Nephron progenitor cell (in vitro differentiated cells): ENCODE data around the gene PCDHGA5.
"Not testable (repeated sequence)": the region's sequence is repeated elsewhere in the genome, so short reads cannot be mapped to it uniquely, and the experiment has no call there.

Experiments
- DNase-seq: peaks from one replicate; pipeline ENCODE4 v3.0.0; 2021
- H3K27ac Mint-ChIP-seq: 2 replicates; pipeline ENCODE4 v1.8.0; 2021; ENCODE audit warnings: mild to moderate bottlenecking, moderate library complexity, mixed read lengths
- H3K27me3 Mint-ChIP-seq: 2 replicates; pipeline ENCODE4 v1.8.0; 2021; ENCODE audit warnings: mild to moderate bottlenecking, low read depth, mixed read lengths; ENCODE audit not compliant: poor library complexity
- H3K36me3 Mint-ChIP-seq: 2 replicates; pipeline ENCODE4 v1.8.0; 2021; ENCODE audit warnings: low read depth, mixed read lengths
- H3K4me1 Mint-ChIP-seq: 2 replicates; pipeline ENCODE4 v1.8.0; 2021; ENCODE audit warnings: mixed read lengths
- H3K4me3 Mint-ChIP-seq: 2 replicates; pipeline ENCODE4 v1.8.0; 2021; ENCODE audit warnings: mild to moderate bottlenecking, moderate library complexity, mixed read lengths
- H3K9me3 Mint-ChIP-seq: 2 replicates; pipeline ENCODE4 v1.8.0; 2021; ENCODE audit warnings: mild to moderate bottlenecking, moderate library complexity, mixed read lengths
- TF ChIP-seq, protein P1 (sequence below): fragments of 200-600 bp; sonication (generic); IDR thresholded peaks from 2 replicates; pipeline ENCODE4 v1.5.0; 2021; ENCODE audit warnings: antibody characterized with exemption

PCDHGA5 gene

DNA sequence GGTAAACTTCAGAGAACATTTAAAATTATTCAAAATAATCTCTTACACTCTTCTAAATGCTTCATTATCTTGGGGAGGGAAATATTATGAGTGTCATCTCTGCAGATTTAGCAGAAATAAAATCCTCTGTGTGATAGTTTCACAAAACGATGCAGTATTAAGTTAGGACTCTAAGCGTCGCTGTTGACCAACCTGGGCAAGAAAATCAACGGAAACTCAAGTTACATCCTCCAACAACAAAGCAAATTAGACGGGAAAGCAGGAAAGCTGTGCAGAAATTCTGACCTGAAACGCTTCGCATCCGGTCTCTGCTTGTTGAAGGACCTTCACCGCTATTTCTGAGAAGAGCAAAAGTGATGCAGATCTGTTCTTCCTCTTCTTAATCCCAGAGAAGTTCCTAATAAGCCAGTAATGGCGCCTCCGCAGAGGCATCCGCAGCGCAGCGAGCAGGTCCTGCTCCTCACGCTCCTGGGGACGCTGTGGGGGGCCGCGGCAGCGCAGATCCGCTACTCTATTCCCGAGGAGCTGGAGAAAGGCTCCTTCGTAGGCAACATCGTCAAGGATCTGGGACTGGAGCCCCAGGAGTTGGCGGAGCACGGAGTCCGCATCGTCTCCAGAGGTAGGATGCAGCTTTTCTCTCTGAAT lies 9.8 kb downstream of the PCDHGA5 start, which contains the start of gene PCDHGA6:
TSS of gene PCDHGA6 (plus strand) at position 219 of the 645 bp plus-strand sequence. CDS start at position 412, 193 bp downstream.
- Mint-ChIP-seq H3K36me3 (peaks cover 30% of the 10 kb centered on the region), H3K4me3 (no peak within 1 kb of the TSS), H3K27ac (no peak within 1 kb of the TSS), H3K9me3 (peaks cover 87% of the 10 kb centered on the region), H3K4me1 (no peaks in the 10 kb centered on the region), H3K27me3 (no peaks in the 10 kb centered on the region)
- no peak for DNase-seq
- TF ChIP-seq, protein P1, sequence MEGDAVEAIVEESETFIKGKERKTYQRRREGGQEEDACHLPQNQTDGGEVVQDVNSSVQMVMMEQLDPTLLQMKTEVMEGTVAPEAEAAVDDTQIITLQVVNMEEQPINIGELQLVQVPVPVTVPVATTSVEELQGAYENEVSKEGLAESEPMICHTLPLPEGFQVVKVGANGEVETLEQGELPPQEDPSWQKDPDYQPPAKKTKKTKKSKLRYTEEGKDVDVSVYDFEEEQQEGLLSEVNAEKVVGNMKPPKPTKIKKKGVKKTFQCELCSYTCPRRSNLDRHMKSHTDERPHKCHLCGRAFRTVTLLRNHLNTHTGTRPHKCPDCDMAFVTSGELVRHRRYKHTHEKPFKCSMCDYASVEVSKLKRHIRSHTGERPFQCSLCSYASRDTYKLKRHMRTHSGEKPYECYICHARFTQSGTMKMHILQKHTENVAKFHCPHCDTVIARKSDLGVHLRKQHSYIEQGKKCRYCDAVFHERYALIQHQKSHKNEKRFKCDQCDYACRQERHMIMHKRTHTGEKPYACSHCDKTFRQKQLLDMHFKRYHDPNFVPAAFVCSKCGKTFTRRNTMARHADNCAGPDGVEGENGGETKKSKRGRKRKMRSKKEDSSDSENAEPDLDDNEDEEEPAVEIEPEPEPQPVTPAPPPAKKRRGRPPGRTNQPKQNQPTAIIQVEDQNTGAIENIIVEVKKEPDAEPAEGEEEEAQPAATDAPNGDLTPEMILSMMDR: no peak

DNA sequence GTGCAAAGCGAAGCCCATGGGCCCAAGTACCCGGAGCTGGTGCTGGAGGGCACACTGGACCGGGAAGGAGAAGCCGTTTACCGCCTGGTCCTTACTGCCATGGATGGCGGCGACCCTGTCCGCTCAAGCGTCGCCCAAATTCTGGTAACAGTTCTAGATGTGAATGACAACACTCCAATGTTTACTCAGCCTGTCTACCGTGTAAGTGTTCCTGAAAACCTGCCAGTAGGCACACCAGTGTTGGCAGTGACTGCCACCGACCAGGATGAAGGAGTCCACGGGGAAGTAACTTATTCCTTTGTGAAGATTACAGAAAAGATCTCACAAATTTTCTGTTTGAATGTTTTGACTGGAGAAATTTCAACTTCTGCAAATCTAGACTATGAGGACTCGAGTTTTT lies 10.7 kb downstream of the PCDHGA5 start:
- H3K4me1 Mint-ChIP-seq: no peaks in the 10 kb centered on the region
- DNase-seq: no peak
- H3K27ac Mint-ChIP-seq: no peak overlapping the region
- peaks cover 87% of the 10 kb centered on the region for H3K9me3 Mint-ChIP-seq
- no peaks in the 10 kb centered on the region for H3K27me3 Mint-ChIP-seq
- TF ChIP-seq, protein P1: no peak
- peaks cover 30% of the 10 kb centered on the region for H3K36me3 Mint-ChIP-seq
- H3K4me3 Mint-ChIP-seq: no peak overlapping the region

DNA sequence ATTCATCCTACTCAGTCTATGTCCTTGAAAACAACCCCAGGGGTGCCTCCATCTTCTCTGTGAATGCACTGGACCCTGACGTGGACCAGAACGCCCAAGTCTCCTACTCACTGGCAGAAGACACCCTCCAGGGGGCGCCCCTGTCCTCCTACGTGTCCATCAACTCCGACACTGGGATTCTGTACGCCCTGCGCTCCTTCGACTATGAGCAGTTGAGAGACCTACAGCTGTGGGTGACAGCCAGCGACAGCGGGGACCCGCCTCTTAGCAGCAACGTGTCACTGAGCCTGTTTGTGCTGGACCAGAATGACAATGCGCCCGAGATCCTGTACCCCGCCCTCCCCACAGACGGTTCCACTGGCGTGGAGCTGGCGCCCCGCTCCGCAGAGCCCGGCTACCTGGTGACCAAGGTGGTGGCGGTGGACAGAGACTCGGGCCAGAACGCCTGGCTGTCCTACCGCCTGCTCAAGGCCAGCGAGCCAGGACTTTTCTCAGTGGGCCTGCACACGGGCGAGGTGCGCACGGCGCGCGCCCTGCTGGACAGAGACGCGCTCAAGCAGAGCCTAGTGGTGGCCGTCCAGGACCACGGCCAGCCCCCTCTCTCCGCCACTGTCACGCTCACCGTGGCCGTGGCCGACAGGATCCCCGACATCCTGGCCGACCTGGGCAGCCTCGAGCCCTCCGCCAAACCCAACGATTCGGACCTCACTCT lies 11.6 kb downstream of the PCDHGA5 start:
- DNase-seq, H3K27ac Mint-ChIP-seq, H3K4me1 Mint-ChIP-seq, H3K27me3 Mint-ChIP-seq, H3K4me3 Mint-ChIP-seq: not testable (repeated sequence)
- Mint-ChIP-seq H3K9me3 (peaks cover 85% of the 10 kb centered on the region), H3K36me3 (peaks cover 29% of the 10 kb centered on the region)

DNA sequence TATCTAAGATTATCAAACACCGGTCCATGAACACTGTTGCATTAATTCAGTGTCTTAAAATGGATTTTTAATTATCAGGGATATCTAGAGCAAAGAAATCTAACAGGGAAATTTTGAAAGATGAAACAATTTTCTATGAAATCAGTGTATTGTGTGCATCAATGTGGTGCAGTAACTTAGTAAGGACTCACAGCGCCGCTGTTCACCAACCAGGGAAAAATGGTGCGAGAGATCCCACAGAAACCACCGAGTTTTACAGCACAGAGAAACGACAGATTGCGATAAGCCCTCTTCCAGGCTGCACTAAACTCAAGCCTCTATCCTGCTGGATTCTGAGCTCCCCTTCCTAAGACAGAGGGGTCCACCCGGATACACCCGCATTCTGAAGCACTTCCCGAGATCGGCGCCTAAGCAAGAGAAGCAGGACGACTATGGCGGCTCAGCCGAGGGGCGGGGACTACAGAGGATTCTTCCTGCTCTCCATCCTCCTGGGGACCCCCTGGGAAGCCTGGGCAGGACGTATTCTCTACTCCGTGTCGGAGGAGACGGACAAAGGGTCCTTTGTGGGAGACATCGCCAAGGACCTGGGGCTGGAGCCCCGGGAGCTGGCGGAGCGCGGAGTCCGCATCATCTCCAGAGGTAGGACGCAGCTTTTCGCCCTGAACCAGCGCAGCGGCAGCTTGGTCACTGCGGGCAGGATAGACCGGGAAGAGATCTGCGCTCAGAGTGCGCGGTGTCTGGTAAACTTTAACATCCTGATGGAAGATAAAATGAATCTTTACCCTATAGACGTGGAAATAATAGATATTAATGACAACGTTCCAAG lies 18.7 kb downstream of the PCDHGA5 start, which contains the start of gene PCDHGA7:
TSS of gene PCDHGA7 (plus strand) at position 274 of the 826 bp plus-strand sequence. CDS start at position 432, 158 bp downstream.
- Mint-ChIP-seq H3K9me3 (peaks cover 85% of the 10 kb centered on the region), H3K36me3 (peaks cover 25% of the 10 kb centered on the region), H3K4me3 (no peak within 1 kb of the TSS)

DNA sequence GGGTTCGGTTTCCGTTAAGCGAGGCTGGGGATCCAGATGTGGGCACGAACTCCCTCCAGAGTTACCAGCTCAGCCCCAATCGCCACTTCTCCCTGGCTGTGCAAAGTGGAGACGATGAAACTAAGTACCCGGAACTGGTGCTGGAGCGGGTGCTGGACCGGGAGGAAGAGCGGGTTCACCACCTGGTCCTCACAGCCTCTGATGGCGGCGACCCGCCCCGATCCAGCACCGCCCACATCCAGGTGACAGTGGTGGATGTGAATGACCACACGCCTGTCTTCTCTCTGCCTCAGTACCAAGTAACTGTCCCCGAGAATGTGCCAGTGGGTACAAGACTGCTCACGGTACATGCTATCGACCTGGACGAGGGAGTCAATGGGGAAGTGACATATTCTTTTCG lies 19.4 kb downstream of the PCDHGA5 start:
- DNase-seq: no peak
- peaks cover 84% of the 10 kb centered on the region for H3K9me3 Mint-ChIP-seq
- no peaks in the 10 kb centered on the region for H3K4me1 Mint-ChIP-seq
- H3K27ac Mint-ChIP-seq: no peak overlapping the region
- TF ChIP-seq, protein P1: no peak
- peaks cover 27% of the 10 kb centered on the region for H3K36me3 Mint-ChIP-seq
- no peaks in the 10 kb centered on the region for H3K27me3 Mint-ChIP-seq
- H3K4me3 Mint-ChIP-seq: no peak overlapping the region

More for the DNA sequence above, 18.7 kb downstream of the PCDHGA5 start, which contains the start of gene PCDHGA7:
- TF ChIP-seq, protein P1: no peak
- H3K4me1 Mint-ChIP-seq: no peaks in the 10 kb centered on the region
- no peak within 1 kb of the TSS for H3K27ac Mint-ChIP-seq
- no peak for DNase-seq
- H3K27me3 Mint-ChIP-seq: no peaks in the 10 kb centered on the region
